GM19240 (cell line): Measurements from ENCODE around the gene PNPLA6.

ENCODE experiments used
- DNase-seq: peaks from one replicate; pipeline ENCODE4 v3.0.0; 2011; ENCODE audit warnings: low spot score; ENCODE audit not compliant: insufficient read length

The PNPLA6 gene

GRCh38 chr19:7596211-7596937, 60.9 kb downstream of the PNPLA6 start:
- no peak for DNase-seq

GRCh38 chr19:7597689-7598088, 62.2 kb downstream of the PNPLA6 start:
- DNase-seq: no peak

GRCh38 chr19:7598180-7598579, 62.7 kb downstream of the PNPLA6 start:
- no peak for DNase-seq

- no peak for DNase-seq
Observed at GRCh38 chr19:7600721-7601120, 65.2 kb downstream of the PNPLA6 start.

- DNase-seq: no peak
Observed at GRCh38 chr19:7602240-7602934, 66.9 kb downstream of the PNPLA6 start.

- DNase-seq: no peak
Observed at GRCh38 chr19:7602935-7603497, 67.5 kb downstream of the PNPLA6 start.

- no peak for DNase-seq
Observed at GRCh38 chr19:7603919-7604318, 68.4 kb downstream of the PNPLA6 start.

- DNase-seq: no peak
Observed at GRCh38 chr19:7605490-7606222, 70.1 kb downstream of the PNPLA6 start.

GRCh38 chr19:7606289-7606688, 70.8 kb downstream of the PNPLA6 start:
- no peak for DNase-seq

GRCh38 chr19:7607212-7607873, 71.8 kb downstream of the PNPLA6 start:
- no peak for DNase-seq

- no peak for DNase-seq
Observed at GRCh38 chr19:7607874-7608560, 72.5 kb downstream of the PNPLA6 start.

- no peak for DNase-seq
Observed at GRCh38 chr19:7610491-7611240, 75.1 kb downstream of the PNPLA6 start.
